GM12878 (cell line): ENCODE data around the gene OR1F1. TPM values are rescaled to one million over a fixed set of nuclear protein-coding genes. Genes with fewer than 3 reads are reported as not detected.
A peak's percentile ranks its signal among the peaks of the same experiment; 100 is the strongest.

Experiments used
- BMI1 ChIP-seq: fragments of 450-650 bp; IDR thresholded peaks from 2 replicates; pipeline ENCODE4 v1.6.1; 2016; ENCODE audit warnings: mild to moderate bottlenecking, moderate library complexity, borderline replicate concordance
- ETV6 ChIP-seq, 2 experiments: fragments of 450-650 bp in 1 of 2; IDR thresholded peaks in 1 of 2; conservative IDR thresholded peaks in 1 of 2; 2 replicates each; pipeline ENCODE4 v1.6.1; 2014; ENCODE audit warnings: antibody characterized with exemption in 1 of 2, borderline replicate concordance in 1 of 2, low read depth in 1 of 2, mild to moderate bottlenecking in 1 of 2, moderate library complexity in 1 of 2
- GABPA ChIP-seq: IDR thresholded peaks from 2 replicates; pipeline ENCODE4 v1.6.1; 2014; ENCODE audit warnings: antibody characterized with exemption, low read depth, mild to moderate bottlenecking, inconsistent platforms
- HDAC6 ChIP-seq: fragments of 200-600 bp; sonication (generic); IDR thresholded peaks from one replicate; pipeline ENCODE4 v1.8.0; 2017; ENCODE audit warnings: antibody characterized with exemption; ENCODE audit not compliant: unreplicated experiment
- JUND ChIP-seq: IDR thresholded peaks from 2 replicates; pipeline ENCODE4 v1.6.1; 2012; ENCODE audit warnings: low read depth, mild to moderate bottlenecking, low read length, improper control_type of control experiment, moderate library complexity
- KAT2A ChIP-seq: conservative IDR thresholded peaks from 2 replicates; pipeline ENCODE4 v1.6.1; 2011; ENCODE audit warnings: low read depth, low read length; ENCODE audit not compliant: control insufficient read depth
- KDM1A ChIP-seq: fragments of 200-600 bp; sonication (generic); IDR thresholded peaks from 2 replicates; pipeline ENCODE4 v1.6.1; 2016; ENCODE audit warnings: borderline replicate concordance
- MXI1 ChIP-seq: fragments of 150-350 bp; IDR thresholded peaks from 2 replicates; pipeline ENCODE4 v1.6.1; 2011; ENCODE audit warnings: low read depth, mild to moderate bottlenecking, inconsistent platforms, low read length, improper control_type of control experiment
- PAX8 ChIP-seq: fragments of 450-650 bp; IDR thresholded peaks from 2 replicates; pipeline ENCODE4 v1.6.1; 2017; ENCODE audit warnings: mild to moderate bottlenecking, moderate library complexity
- PML ChIP-seq: IDR thresholded peaks from 2 replicates; pipeline ENCODE4 v1.6.1; 2012; ENCODE audit warnings: low read length, inconsistent platforms
- POLR2A ChIP-seq: IDR thresholded peaks from 2 replicates; pipeline ENCODE4 v1.6.1; 2011; ENCODE audit warnings: low read depth, mild to moderate bottlenecking, low read length
- POLR2AphosphoS2 ChIP-seq: IDR thresholded peaks from 2 replicates; pipeline ENCODE4 v1.6.1; 2011; ENCODE audit warnings: low read depth, mild to moderate bottlenecking, low read length, improper control_type of control experiment, moderate library complexity
- RELA ChIP-seq: fragments of 450-650 bp; IDR thresholded peaks from 2 replicates; pipeline ENCODE4 v1.8.0; 2014; ENCODE audit warnings: borderline replicate concordance; ENCODE audit not compliant: partially characterized antibody
- TCF3 ChIP-seq: IDR thresholded peaks from 2 replicates; pipeline ENCODE4 v1.6.1; 2012; ENCODE audit warnings: low read depth, mild to moderate bottlenecking, low read length, borderline replicate concordance; ENCODE audit not compliant: insufficient read depth
- YBX1 ChIP-seq: fragments of 450-650 bp; IDR thresholded peaks from 2 replicates; pipeline ENCODE4 v1.6.1; 2016; ENCODE audit warnings: antibody characterized with exemption
- ZBTB4 ChIP-seq: fragments of 450-650 bp; formaldehyde crosslinking; IDR thresholded peaks from 2 replicates; pipeline ENCODE4 v1.4.0; 2022; ENCODE audit warnings: mild to moderate bottlenecking, moderate library complexity
- ZBTB40 ChIP-seq: fragments of 450-650 bp; IDR thresholded peaks from 2 replicates; pipeline ENCODE4 v1.6.1; 2016; ENCODE audit warnings: mild to moderate bottlenecking, moderate library complexity, borderline replicate concordance
- ZNF622 ChIP-seq: fragments of 450-650 bp; IDR thresholded peaks from 2 replicates; pipeline ENCODE4 v1.6.1; 2017; ENCODE audit warnings: mild to moderate bottlenecking, inconsistent platforms
- ZNF687 ChIP-seq: fragments of 450-650 bp; IDR thresholded peaks from 2 replicates; pipeline ENCODE4 v1.6.1; 2017; ENCODE audit warnings: mild to moderate bottlenecking, moderate library complexity
- polyA plus RNA-seq, 11 experiments: library from polyadenylated mRNA; depleted of rRNA in 4 of 11; unstranded in 6 of 11; stranded (reverse) in 5 of 11; fragments of >200 nt; fragmentation: Nextera tagmentation in 4 of 11; fragmentation: Illumina TruSeq in 1 of 11; extraction: Ambion mirVana in 4 of 11; extraction: Trizol in 1 of 11; gene quantifications; 1 replicate in 1 of 11; 2 replicates in 10 of 11; pipeline versions ENCODE4 v1.2.1 to v1.2.3, GENCODE V29; 2011 to 2016; ENCODE audit warnings: inconsistent platforms in 2 of 11, missing spikeins in 2 of 11, low read depth in 1 of 11
- total RNA-seq, 4 experiments: library from RNA; depleted of rRNA in 3 of 4; stranded (reverse); fragments of >200 nt in 3 of 4; fragmentation: Illumina TruSeq in 1 of 4; extraction: Trizol in 1 of 4; gene quantifications; 2 replicates each; pipeline versions ENCODE4 v1.2.1 to v1.2.3, GENCODE V29; 2013 to 2021

OR1F1 gene
- total and polyA plus RNA-seq, 10 of the 15 experiments (the other 5 are each of a cell fraction or from before 2014, with no cell fraction given), result 0.10 to 0.14 (median 0.12) TPM; not detected in 7

- no peak for TF ChIP-seq ZBTB4 (CRISPR knock-in tag)
- TF ChIP-seq POLR2A, result peak; percentile 97
- no peak for TF ChIP-seq YBX1
- no peak for TF ChIP-seq JUND
- TF ChIP-seq PAX8, result no peak
- TF ChIP-seq PML, result 0 out of 2 replicates have a peak, but pooled peaks have one; percentile 58
- peak; percentile 94 for TF ChIP-seq GABPA
- TF ChIP-seq KAT2A, result no peak
- peak; percentile 96 for TF ChIP-seq ZBTB40
- no peak for TF ChIP-seq HDAC6
- TF ChIP-seq ZNF687, result peak; percentile 52
- TF ChIP-seq TCF3, result no peak
- no peak for TF ChIP-seq KDM1A
- peak; percentile 68 for TF ChIP-seq RELA
- TF ChIP-seq ZNF622, result no peak
- TF ChIP-seq POLR2AphosphoS2, result peak; percentile 56; the same call in 1 of the 2 replicates
- no peak for TF ChIP-seq BMI1
- no peak for TF ChIP-seq ETV6 (conservative IDR thresholded peaks at IDR 0.05 in 1 of 2, IDR thresholded peaks at IDR 0.05 in 1 of 2; ENCODE audit: borderline replicate concordance in 1 of 2, low read depth in 1 of 2)
- peak; percentile 66 for TF ChIP-seq MXI1
These were observed 47.0 kb downstream of the OR1F1 start, which contains the start of gene ZNF200 (continued) for GRCh38 chr16:3234857-3235561.
